Middle frontal gyrus (tissue), 1 donor: ENCODE results near the gene MAMDC2.

Source experiments
- DNase-seq: peaks from one replicate; pipeline ENCODE4 v3.0.0-alpha.2; 2015; ENCODE audit warnings: low spot score; ENCODE audit errors: extremely low spot score

The MAMDC2 gene

DNA sequence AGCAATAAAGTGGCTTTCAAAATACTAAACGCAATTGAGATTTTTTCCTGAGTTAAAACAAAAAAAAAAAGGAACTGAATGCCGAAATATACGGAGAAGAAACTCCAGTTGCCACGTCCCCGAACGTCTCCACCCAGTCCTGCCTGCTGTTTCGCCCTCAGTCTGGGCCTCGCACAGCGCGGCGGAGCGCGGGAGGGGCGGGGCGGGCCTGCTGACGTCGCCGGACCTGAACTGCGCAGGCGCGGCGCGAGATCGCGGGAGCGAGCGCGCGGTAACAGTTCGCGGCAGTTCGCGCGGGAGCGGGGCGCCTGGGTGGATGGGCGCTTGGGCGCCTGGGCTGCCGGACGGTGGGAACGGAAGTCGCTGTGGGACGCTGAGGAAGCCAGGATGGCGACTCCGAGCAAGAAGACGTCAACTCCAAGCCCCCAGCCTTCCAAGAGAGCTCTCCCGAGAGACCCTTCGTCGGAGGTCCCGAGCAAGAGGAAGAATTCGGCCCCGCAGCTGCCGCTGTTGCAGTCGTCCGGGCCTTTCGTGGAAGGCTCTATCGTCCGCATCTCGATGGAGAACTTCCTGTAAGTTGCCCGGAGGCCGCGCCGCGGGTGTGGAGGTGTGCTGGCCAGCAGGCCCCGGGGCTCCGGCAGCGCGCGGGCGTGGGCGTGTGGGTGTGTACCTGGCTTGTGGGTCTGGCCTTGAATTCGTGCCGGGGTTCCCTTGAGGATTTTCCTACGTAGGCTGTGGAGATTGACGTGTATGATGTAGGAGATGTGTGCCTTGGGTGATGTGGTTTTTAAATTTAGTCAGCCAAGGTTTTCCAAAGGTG is 215.3 kb downstream of the MAMDC2 start, which contains the start of gene SMC5:
Gene SMC5 (plus strand): TSS at position 287 of the 820 bp plus-strand sequence. CDS start 101 bp downstream, at position 388.
- peak; percentile 88 for DNase-seq

DNA sequence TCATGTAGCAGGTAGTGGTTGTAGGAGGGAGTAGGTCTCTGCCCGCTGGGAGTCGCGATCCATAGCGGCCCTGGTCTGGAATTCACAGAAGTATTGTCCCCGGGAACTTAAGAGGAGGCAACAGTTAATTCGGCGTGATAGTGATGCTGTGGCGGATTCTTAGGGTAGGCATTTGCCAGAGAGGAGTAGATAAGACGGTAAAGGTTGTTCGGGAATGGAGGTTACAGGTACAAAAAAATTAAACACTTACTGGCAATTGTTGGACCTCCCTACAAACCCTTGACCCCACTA is 215.8 kb downstream of the MAMDC2 start:
- DNase-seq = no peak

DNA sequence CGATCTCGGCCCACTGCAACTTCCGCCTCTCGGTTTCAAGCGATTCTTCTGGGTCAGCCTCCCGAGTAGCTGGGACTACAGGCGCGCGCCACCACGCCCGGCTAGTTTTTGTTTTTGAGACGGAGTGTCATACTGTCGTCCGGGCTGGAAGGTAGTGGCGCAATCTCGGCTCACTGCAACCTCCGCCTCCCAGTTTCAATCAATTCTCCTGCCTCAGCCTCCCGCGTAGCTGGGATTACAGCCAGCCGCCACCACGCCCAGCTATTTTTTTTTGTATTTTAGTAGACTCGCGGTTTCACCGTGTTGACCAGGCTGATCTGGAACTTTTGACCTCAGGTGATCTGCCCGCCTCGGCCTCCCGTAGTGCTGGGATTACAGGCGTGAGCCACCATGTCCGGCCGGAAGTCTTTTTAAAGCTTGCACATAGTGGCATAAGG is 216.4 kb downstream of the MAMDC2 start:
- no peak for DNase-seq

DNA sequence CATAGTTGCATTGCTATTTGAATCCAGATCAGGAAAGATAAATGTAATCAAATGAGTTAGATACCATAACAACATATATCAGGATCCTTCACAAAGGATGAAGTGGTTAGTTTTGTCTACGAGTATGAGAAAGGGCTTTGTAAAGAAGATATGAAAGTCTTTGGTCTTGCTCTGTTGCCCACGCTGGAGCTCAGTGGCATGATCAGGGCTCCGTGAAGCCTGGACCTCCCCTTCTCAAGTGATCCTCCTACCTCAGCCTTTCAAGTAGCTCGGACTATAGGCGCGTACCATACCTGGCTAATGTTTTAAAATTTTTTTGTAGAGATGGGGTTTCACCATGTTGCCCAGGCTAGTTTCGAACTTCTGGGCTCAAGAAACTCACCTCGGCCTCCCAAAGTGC is 217.0 kb downstream of the MAMDC2 start:
- DNase-seq = no peak

DNA sequence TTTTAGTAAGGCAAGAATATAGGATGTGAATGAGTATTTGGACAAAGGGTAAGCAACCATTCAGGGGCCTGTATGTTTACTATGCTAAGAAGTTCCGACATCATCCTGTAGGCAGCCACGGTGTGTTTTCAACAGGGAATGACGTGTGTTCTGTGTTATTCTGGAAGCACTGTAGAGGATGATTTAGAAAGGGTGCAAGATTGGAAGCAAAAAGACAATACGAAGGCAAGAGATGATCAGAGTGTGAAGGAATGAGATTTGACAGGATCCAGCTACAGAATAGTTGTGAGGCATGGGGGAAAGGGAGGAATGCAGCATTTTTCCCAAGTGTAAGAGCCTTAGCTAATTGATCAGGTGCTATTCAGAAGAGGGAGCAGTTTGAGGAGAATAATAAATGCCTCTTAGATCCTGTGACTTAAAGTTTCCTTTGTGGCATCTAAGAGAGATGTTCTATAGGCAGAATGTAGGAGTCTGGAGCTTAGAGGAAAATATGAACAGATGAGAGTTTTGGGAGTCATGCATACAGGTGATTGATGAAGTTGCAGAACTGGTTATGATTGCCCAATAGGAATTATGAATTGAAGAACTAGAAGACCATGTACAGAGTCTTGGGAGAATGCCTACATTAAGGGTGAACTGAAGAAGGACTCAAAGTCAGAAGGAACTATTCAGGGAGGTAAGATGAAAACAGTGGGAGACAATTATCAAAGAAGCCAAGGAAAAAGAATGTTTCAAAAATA is 217.7 kb downstream of the MAMDC2 start:
- DNase-seq = no peak

DNA sequence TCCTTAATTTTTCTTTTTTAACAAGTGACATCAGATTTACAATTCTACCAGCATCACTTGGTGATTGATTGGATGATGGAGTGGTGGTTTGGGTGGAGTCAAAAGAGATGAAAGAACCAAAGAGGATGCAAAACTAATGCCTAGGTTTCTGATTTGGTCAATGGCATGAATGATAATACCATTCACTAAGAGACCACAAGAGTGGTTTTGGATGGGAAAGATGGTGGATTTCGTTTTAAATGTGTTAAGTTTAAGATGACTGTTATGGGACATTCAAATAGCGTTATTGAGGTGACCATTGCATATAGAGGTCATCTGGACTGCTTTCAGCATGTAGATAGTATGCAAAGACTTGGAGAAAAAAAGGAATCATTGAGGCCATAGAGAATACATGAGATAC is 218.7 kb downstream of the MAMDC2 start:
- no peak for DNase-seq

DNA sequence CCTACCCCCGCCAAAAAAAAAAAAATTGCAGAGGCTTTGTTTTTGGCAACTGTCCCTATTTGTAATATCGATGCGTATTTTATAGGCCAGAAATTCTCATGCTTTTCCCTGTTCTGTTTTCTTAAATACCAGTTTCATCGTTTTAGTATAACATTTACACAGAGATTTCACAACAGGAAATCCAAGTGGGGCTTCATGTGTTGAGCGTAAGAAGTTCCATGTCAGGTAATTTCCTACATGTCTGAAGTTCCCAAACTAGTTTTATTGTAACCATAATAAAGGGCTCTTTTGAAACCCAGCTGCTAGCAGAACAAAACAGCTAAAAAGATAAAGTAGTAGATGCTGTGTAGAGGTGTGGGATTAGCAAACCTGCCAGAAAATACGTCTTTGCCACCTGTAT is 219.3 kb downstream of the MAMDC2 start:
- no peak for DNase-seq

DNA sequence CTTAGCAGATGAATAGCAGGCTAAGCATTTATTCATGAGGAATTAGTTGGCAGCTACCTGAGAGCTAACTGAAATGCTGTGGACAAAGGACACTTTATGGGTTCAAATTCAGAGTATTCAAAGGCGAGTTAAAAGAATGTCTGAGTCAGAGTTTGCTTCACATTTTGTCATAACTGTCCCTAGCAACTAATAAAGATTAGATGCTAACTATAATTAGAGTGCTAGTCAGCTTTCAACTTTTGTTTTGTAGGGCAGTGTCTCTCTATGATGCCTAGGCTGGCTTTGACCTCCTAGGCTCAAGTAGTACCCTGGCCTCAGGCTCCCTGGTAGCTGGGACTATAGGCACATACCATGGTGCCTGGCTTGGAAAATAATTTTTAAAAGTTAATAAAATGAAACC is 219.8 kb downstream of the MAMDC2 start:
- no peak for DNase-seq
